KBM-7 (cell line): ENCODE measurements around the gene CCDC83.
"Not testable (repeated sequence)": the region's sequence is repeated elsewhere in the genome, so short reads cannot be mapped to it uniquely, and the experiment has no call there.

ENCODE experiments used
- DNase-seq: peaks from one replicate; pipeline ENCODE4 v3.0.0-alpha.2; 2015
- in situ Hi-C: fragments of 300-500 bp; cut with MboI; formaldehyde crosslinking; loops from 2 replicates; pipeline ENCODE4 v1.14.3; 2020; ENCODE audit warnings: low sequenced_read_pairs, low pct_unique_long_range_greater_than_20kb, mixed read lengths

Gene CCDC83

DNA sequence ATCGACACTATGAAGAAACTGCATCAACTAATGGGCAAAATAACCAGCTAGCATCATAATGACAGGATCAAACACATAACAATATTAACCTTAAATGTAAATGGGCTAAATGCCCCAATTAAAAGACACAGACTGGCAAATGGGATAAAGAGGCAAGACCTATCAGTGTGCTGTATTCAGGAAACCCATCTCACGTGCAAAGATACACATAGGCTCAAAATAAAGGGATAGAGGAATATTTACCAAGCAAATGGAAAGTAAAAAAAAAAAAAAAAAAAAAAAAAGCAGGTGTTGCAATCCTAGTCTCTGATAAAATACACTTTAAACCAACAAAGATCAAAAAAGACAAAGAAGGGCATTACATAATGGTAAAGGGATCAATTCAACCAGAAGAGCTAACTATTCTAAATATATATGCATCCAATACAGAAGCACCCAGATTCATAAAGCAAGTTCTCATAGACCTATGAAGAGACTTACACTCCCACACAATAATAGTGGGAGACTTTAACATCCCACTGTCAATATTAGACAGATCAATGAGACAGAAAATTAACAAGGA, 71.6 kb downstream of the CCDC83 start:
- DNase-seq, in situ Hi-C loops: not testable (repeated sequence)

DNA sequence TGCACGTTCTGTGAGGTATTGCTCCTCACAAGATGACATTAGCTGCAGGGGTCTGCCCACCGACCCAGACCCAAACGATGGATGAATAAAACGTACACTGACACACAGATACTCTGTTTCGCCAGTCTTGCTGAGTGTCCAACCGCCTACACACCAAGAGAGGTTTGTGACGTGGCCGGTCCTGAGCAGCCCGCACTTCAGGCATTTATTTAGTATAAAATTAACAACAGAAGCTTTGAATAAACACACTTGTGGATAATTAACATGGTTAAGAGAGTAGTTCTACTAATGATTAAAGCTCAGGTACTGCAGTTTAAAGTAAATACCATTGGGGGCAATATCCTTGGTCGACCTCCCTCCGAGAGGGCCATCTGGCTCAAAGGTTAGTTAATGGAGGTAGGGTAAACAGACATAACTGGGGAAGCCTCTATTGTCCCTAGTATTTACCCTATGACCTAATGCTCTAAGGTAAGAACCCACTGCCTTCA, 75.7 kb downstream of the CCDC83 start:
- in situ Hi-C loops = no loop called here

GRCh38 chr11:85934596-85935169, 79.5 kb downstream of the CCDC83 start:
- no peak for DNase-seq

More for the DNA sequence above, 75.7 kb downstream of the CCDC83 start:
- no peak for DNase-seq

GRCh38 chr11:85935751-85936150, 80.6 kb downstream of the CCDC83 start:
- in situ Hi-C loops = no loop called here
- DNase-seq = no peak

More at GRCh38 chr11:85934596-85935169, 79.5 kb downstream of the CCDC83 start:
- in situ Hi-C loops = no loop called here

GRCh38 chr11:85937835-85938234, 82.7 kb downstream of the CCDC83 start:
- in situ Hi-C loops = no loop called here
- DNase-seq = no peak

DNA sequence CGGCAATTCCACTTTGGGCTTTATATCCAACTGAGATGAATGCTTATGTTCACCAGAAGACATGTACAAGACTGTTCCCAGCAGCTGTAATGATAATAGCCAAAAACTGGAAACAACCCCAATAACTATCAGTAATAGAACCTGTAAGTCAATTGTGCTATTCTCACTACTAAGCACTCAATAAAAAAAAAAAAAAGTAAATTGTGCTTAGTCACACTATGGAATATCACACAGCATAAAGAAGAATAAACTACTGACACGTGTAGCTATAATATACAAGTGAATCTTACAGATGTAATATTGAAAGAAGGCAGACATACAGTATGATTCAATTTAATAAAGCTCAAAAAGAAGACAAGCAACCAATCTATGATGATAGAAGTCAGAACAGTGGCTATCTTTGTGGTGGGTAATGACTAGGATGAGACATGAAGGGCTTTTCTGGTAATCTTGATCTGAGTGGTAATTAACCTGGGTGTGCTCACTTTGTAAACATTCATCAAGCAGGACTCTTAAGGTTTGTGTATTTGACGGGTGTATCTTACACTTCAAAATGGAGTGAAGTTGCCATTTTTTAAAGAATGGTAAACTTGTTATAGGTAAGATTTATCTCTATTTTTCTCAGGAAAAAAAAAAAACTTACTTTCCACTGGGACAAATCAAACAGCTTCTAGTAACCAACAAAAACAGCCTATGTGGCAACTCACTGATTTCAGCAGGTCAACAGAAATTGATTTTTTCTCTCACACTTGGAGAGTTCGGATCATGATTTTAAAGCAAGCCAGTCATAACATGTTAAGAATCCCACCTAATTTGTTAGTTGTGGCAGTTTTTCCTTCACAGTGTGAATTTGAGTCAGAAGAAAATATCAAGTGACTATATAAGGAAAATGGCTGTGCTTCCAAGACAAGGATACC, 84.2 kb downstream of the CCDC83 start:
- in situ Hi-C loops = no loop called here
- DNase-seq = no peak

GRCh38 chr11:85941380-85941973, 86.3 kb downstream of the CCDC83 start:
- in situ Hi-C loops = no loop called here
- DNase-seq = peak; percentile 70

DNA sequence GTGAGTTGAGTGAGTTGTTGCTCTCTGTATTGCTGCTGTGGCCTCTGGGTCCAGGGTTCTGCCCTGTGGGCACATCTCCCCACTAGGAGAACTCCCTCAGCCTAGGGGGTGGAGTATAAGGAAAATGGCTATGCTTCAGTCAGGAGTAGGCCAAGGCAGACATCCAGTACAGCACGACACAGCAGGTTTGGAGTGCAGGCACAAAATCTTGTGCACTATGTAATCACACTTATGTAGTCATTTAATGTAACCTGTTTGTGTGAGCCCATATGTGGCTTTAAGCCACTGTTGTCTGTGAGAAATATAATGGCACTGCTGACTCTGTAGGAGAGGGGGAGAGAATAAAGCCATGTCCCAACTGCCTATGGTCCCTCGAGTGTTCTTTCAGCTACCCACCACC, 90.1 kb downstream of the CCDC83 start:
- DNase-seq = no peak
- in situ Hi-C loops = no loop called here

- in situ Hi-C loops = no loop called here
- no peak for DNase-seq
Observed at GRCh38 chr11:85945788-85946187, 90.6 kb downstream of the CCDC83 start.

DNA sequence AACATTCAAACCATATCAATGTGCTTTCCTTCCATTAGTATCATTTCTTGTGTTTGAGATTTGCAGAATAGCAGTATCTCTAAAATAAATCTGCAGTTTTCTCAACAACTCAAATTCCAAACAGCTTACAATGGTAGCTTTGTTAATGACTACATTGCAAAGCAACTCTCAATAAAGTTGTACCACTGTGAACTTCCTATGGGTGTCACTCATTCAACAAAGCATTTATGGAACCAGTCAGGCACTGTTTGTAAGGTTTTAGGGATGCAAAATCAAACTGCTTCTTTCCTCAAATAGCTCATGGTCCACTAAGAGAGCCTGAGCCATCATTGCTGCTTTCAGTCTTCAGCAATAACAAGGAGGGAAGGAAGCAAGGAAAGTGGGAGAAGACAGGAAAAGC, 91.0 kb downstream of the CCDC83 start:
- in situ Hi-C loops = no loop called here
- DNase-seq = no peak

DNA sequence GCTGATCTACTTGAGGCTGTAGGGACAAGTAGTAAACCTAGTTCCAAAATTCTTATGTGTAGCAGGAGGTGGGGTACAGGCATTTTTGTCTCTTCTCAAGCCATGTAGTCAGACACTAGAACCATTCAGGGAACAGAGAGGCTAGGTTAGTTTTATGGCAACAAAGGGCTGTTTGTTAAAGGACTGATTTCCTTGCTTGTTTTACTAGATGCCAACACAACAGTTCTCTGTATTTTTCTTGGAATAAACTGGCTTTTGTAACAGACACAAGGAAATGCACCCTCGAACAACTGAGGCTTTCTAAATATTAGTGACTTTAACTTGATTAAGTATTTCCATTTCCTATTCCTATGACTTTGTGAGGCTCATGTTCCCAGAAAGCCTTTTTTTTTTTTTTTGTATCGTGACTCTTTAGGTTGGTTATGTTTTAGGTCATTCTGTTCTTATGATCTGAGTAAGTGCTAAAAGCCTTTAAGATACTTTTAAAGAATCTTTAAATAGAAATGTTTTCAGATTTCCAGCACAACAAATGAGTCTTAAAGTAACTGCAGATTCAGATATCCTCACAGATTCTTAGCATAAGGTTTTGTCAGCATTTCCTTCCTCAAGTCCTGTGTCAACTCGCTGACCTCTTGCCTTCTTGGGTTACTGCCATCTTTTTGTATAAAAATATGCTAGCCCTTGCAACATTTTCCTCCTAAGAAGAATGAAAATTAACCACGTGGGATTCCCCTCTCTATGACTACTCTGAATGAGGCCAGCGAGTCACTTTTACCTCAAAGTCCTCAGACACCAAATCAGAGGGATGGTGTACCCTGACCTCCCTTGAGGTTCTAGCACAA, 92.5 kb downstream of the CCDC83 start:
- no peak for DNase-seq
- in situ Hi-C loops = no loop called here

DNA sequence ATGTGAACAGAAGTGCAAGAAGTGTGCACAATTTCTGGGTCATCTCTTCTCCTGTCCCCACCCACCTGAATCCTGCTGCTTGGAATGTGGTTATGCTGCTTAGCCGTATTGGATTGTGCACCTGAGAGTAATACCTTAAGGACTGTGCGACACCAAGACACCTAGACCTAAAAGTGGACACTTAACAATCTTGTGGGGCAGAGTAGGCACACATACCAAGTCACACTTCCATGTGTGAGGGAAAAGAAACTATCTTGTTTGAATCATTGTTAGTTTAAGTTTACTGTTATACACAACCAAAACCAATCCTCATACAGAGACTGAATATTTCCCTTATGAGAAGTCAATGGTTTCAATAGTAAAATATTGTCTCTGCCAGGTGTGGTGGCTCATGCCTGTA, 93.7 kb downstream of the CCDC83 start:
- in situ Hi-C loops = no loop called here

DNA sequence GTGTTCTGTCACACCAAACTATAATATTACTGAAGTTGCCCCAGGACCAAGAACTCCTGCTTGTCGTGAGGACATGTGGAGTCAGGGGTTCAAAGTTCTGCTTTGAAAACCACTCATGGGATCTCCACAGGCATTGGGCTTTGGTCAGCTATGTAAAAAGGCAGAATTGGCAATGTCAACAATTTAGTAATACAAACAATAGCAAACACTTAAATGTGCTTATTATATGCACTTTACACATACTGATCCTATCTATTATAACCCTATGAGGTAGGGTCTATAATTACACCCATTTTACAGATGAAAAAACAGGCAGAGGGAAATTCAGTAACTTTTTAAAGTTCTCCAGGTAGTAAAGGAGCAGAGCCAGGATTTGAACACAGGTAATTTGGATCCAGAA, 94.6 kb downstream of the CCDC83 start:
- in situ Hi-C loops = no loop called here
- no peak for DNase-seq

More for the DNA sequence above, 93.7 kb downstream of the CCDC83 start:
- no peak for DNase-seq

- DNase-seq = no peak
- in situ Hi-C loops = no loop called here
Observed at GRCh38 chr11:85950317-85951048, 95.3 kb downstream of the CCDC83 start.

DNA sequence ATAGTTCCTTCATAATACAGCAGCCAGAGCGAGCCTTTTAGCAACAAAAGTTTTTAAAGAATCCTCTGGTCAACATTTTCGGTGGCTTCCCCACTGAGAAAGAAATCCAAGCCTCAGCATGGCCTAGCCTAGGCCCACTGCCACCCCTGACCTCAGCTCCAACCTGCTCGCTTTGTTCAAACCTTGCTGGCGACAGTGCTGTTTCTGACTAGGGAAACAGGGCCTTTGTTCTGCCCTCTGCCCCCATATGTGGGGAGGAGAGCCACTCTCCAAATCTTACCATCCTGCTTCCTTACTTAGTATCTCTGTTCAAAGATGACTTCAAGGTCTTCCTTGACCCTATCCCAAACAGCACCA, 95.8 kb downstream of the CCDC83 start:
- no peak for DNase-seq
- in situ Hi-C loops = no loop called here

- no peak for DNase-seq
- in situ Hi-C loops = no loop called here
Observed at GRCh38 chr11:85951428-85952107, 96.4 kb downstream of the CCDC83 start.

DNA sequence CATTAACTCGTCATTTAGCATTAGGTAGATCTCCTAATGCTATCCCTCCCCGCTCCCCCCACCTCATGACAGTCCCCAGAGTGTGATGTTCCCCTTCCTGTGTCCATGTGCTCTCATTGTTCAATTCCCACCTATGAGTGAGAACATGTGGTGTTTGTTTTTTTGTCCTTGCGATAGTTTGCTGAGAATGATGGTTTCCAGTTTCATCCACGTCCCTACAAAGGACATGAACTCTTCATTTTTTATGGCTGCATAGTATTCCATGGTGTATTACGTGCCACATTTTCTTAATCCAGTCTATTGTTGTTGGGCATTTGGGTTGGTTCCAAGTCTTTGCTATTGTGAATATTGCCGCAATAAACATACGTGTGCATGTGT, 96.9 kb downstream of the CCDC83 start:
- DNase-seq, in situ Hi-C loops: not testable (repeated sequence)
